ENCODE measurements around the gene ZBTB49.

The ZBTB49 gene

GRCh38 chr4:4277531-4277930 is 12.5 kb upstream of the ZBTB49 start:
- no peak for DNase-seq

- DNase-seq = no peak
Measured at GRCh38 chr4:4281787-4282186, 8.3 kb upstream of the ZBTB49 start.

- no peak for DNase-seq
Measured at GRCh38 chr4:4284827-4285618, 5.0 kb upstream of the ZBTB49 start.

- DNase-seq = no peak
Measured at GRCh38 chr4:4288098-4288497, 2.0 kb upstream of the ZBTB49 start.

GRCh38 chr4:4289055-4289454 is 996 bp upstream of the ZBTB49 start:
- no peak for DNase-seq

GRCh38 chr4:4289597-4289940 is 482 bp upstream of the ZBTB49 start:
- DNase-seq = no peak

GRCh38 chr4:4293279-4293678 is 3.2 kb downstream of the ZBTB49 start:
- no peak for DNase-seq

GRCh38 chr4:4296283-4296846 is 6.3 kb downstream of the ZBTB49 start:
- DNase-seq = no peak

GRCh38 chr4:4299006-4299405 is 9.0 kb downstream of the ZBTB49 start:
- no peak for DNase-seq

GRCh38 chr4:4302001-4302400 is 11.9 kb downstream of the ZBTB49 start:
- DNase-seq = no peak

GRCh38 chr4:4302416-4302815 is 12.4 kb downstream of the ZBTB49 start:
- DNase-seq = no peak

- no peak for DNase-seq
Measured at GRCh38 chr4:4306920-4307319, 16.9 kb downstream of the ZBTB49 start.

- DNase-seq = no peak
Measured at GRCh38 chr4:4308800-4309441, 18.9 kb downstream of the ZBTB49 start.

- DNase-seq = no peak
Measured at GRCh38 chr4:4311193-4311592, 21.1 kb downstream of the ZBTB49 start.

- no peak for DNase-seq
Measured at GRCh38 chr4:4315461-4316149, 25.6 kb downstream of the ZBTB49 start.

GRCh38 chr4:4316150-4316495 is 26.1 kb downstream of the ZBTB49 start:
- no peak for DNase-seq

- DNase-seq = no peak
Measured at GRCh38 chr4:4317496-4318232, 27.6 kb downstream of the ZBTB49 start.

GRCh38 chr4:4320528-4320927 is 30.5 kb downstream of the ZBTB49 start:
- DNase-seq = no peak

- DNase-seq = no peak
Measured at GRCh38 chr4:4320951-4321714, 31.1 kb downstream of the ZBTB49 start.

- DNase-seq = no peak
Measured at GRCh38 chr4:4321951-4322688, 32.1 kb downstream of the ZBTB49 start.

Measured in right kidney (tissue), 1 donor.